T-helper 9 cell (primary cell): ENCODE data around the gene TRA2A.
A peak's percentile ranks its signal among the peaks of the same experiment; 100 is the strongest.

Source experiments
- DNase-seq: peaks from one replicate; pipeline ENCODE4 v3.0.0-alpha.2; 2020

TRA2A gene

DNA sequence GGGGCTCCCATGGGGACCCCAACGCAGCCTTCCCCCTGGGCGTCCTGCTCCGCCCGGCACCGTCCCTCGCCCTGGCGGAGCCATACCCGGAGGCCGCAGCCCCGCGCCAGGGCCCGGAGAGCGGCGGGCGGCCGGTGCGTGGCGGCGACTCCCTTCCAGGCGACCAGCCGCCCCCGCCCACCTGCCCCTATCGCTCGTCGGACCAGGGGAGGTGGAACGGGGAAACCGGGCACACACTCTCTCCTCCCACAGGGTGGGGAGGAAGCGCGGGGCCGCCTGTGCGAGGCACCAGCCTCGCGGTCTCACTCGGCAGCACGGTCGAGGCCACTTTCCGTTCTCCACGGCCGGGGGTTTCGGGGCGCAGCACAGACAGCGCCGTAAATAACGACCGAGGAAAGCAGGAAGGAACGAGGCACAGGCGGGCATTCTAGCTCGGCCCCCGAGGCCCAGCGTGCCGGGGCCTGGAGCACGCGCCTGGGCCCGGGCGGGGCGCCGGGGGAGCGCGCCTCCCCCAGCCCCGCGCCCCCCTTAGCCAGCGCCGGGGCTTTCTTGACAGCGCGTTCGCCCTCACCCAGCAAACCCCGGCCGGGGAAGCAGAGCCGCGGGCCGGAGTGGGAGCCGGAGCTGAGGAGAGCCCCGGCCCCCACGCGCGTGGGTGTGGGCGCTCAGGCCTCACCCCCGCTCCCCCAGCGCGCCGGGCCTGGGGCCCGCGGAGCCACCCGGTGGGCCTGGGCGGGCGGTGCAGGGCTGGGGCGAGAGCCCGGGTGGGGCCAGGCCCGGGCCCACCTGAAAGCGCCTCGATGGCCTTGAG lies 62.4 kb downstream of the TRA2A start:
- DNase-seq: peak; percentile 19

DNA sequence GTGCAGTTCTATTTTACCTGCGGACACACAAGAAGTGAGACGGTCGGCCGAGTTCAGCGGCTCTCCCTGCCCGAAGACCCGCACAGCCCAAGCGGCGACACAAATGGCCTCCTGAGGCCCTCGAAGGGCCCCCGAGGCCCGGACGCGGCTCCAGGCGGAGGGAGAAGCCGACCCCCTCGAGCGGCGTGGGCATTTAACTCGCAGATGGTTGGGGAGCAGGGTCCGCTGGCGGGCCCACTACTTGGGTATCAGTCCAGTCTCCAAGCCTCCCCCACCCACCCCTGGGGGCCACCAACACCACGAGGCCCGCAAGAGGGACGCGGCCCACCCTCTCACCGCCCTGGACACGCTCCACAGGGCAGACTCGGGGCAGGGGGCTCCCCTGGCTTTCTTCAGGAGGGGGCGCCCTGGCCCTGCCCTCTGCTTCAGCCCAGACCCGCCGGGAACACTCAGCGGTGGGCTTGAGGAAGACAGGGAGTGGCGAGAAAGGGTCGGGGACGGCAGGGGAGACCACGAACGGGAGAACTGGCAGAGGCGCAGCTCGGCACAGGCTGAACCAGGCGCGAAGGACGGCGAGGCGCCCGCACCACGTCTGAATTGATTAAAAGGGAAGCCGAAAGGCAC lies 63.1 kb downstream of the TRA2A start:
- DNase-seq: peak; percentile 13

DNA sequence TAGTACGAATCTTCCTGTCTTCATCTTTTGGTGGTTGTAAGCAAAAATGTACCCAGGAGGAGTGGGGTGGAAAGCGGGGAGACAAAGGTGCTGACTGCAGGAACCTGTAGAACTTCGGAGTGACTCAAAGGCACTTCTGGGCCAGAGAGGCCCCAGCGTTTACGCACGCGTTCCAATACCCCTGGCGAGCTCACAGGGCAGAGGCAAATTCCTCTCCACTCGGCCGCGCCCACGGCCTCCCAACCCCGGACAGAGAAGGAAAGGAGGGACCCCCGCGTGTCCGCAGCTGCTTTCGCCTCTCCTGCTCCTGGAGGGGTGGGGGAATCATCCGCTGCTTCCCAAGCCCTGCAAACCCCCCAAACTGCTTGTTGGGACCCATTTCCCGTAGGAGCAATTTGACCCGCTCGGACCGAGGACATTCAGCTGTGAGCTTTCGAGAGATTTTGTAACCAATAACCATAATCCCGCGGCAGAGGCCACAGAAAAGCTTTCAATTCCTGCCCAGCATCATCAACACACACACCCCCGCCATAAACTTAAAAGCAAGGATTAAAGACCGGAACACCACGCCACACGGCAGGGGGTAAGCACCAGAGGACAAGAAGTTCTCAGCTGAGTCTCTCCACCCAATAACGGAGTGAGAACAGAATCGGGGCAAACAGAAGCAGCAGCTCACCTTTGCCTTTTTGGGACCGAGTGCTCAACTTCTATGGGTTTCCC lies 63.8 kb downstream of the TRA2A start:
- no peak for DNase-seq

DNA sequence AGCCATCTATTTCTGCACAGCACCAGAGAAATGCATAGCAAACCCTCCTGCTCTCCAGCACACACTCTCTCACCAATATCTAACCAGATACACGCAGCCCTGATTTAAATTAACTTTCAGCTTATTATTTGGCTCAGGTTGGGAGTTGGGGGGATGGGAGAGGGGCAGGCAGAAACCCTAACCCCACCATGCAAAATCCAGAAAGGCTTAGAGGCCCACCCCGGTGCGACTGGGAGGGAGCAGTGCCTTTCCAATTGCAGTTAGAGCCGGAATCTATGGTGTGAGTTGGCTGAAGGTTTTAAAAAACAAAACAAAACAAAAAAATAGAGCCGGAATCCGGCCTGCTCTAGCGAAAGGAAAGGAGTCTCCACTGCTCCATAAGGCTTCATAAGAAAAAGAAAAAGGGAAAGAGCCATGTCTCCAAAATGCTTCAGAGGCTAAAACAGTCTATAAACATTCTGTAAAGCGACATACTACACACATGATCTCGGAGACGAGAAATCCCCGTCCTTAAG lies 64.4 kb downstream of the TRA2A start:
- no peak for DNase-seq

DNA sequence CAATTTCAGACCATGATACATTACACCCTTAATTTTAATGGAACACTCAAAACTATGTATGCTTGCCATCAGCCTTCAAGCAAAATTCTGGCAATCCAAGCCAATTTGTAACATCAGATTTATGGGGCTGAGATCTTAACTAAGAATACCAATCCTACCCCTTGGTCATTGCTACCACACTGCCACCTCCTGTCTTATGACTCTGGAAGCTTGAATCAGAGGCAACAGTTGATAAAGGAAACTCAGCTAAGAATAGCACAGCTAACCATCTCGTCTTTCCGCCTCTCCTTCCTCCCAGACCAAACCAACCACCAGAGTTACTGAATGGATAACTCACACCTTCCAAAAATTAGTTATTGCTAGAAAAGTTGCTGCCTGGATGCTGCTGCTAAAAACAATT lies 68.9 kb downstream of the TRA2A start:
- DNase-seq: no peak

DNA sequence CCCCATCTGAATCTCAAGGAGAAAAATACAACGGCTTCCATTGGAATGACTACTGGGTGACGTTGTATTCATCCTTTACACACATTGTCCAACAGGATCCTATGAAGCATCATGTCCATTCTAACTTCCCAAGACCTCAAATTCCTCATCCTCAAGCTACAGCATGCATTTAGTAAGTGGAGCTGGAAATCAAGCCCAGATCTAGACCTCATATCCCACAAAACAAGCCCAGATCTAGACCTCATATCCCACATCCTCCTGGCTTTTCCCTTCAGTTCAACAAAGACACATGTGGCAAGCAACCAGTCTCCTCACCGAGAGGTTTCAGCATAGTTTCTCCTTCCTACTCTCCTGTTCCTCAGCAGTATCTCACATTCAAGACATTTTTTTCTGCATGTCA lies 73.7 kb downstream of the TRA2A start:
- no peak for DNase-seq

DNA sequence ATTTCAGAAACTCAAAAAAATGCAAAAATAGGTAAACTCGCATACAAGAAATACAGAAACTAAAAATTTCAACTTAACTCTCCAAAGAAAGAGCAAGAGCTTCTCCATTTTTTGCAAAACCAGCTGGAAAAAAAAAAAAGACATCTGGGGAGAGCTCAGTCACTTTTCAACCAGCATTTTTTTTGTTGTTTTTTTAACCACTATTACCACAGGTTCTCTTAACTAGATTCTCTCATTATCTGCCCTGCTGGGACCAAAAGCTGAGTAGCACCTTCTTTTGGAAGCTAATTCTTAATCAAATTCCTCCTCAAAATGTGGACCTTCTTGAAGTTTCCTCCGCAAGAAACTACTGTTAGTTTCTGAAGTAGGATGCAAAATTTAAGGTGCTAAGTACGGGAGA lies 75.7 kb downstream of the TRA2A start:
- DNase-seq: no peak

DNA sequence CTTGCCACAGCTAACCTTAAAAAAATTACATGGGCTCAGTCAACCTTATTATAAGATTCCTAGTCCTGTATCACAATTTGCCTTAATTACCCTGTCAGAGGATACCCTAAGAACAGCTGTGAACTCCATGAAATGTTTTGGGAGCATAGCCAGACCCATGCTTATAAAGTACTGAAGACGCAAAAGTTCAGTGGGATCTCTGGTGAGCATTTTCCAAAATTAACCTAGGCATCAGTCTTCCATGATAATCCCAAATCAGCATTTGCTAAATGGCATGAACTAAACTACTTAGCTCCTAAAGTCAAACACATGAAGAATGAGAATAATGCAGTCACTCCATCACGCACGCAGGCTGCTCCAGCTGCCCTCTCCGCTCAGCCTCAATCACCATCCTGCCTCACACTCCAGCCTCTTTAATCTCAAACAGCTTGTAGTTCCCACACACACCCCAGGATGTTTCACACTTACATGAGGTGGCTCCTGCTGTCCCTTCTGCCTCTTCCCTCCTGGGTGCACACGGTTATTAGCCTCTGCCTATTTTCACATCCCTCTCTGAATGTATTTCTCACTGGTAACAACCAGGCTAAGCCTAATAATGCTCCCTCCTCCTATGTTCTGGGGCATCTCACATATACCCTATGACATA lies 76.8 kb downstream of the TRA2A start:
- DNase-seq: no peak
